GM11168 (cell line): Measurements from ENCODE around the gene TMC7.

Experiments
- in situ Hi-C: fragments of 300-500 bp; cut with MboI; formaldehyde crosslinking; loops from one replicate; pipeline ENCODE4 v1.12.0; 2022; ENCODE audit warnings: low sequenced_read_pairs; ENCODE audit not compliant: unreplicated experiment

Gene TMC7

DNA sequence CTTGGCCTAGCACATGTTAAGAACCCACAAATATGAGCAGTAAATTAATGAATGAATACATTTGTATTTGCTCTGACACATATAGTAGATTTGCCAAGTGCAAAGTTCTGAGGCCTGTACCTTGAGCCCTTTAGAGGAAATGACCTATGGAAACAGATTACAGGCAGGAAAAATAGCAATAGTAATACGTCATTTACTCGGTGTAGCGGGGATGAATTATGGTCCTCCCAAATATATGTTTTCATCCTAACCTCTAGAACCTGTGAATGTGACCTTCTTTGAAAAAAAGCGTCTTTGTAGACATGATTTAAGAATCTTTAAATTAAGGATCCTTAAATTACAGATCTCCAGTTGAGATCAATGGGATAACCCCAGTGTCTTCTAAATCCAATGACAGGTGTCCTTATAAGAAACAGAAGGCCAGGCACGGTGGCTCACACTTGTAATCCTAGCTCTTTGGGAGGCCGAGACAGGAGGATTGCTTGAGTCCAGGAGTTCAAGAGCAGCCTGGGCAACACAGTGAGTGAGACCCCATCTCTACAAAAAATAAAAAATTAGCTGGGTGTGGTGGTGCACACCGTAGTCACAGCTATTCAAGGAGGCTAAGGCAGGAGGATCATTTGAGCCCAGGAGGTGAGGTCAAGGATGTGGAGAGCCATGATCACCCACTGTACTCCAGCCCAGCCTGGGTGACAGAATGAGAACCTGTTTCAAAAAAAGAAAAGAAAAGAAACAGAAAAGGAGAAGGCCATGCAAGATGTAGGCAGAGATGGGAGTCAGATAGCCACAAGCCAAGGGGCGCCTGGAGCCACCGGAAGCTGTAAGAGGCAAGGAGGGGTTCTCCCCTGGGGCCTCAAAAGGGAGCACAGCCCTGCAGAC is 124.9 kb downstream of the TMC7 start:
- in situ Hi-C loops: no loop called here

DNA sequence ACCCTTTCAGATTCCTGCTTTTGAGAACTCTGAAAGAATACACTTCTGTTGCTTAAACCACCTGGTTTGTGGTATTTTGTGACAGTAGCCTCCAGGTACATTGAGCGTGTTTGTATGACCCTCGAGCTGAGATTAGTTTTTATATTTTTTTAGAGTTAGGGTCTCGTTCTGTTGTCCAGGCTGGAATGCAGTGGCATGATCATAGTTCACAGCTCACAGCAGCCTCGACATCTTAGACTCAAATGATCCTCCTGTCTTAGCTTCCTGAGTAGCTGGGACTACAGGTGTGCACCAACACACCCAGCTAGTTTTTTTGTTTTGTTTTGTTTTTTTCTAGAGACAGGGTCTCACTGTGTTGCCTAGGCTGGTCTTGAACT is 125.5 kb downstream of the TMC7 start:
- in situ Hi-C loops: no loop called here

DNA sequence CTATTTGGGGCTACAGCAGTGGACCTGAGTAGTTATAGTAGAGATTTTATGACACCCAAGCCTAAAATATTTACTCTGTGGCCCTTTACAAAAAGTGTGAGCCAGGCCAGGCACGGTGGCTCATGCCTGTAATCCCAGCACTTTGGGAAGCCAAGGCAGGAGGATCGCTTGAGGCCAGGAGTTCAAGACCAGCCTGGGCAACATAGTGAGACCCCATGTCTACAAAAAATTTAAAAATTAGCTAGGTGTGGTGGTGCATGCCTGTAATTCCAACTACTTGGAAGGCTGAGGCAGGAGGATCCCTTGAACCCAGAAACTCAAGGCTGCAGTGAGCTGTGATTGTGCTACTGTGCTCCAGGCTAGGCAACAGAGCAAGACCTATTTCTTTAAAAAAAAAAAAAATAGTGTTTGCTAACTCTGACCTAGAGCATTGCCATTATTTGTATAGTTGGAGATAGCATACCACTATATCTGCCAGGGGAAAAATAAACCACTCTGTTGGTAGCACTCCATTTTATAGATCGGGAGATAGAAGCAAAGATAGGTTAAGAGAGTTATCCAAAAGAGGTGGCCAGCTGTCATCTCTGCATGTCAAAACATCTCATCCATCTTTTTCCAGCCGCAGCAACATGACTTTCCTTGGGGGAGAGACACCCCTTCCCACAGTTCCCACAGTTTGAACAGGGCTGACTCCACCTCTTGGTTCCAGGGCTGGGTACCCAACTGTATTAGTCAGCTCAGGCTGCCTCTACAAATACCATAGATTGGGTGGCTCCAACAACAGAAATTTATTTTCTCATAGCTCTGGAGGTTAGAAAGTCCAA is 127.0 kb downstream of the TMC7 start:
- in situ Hi-C loops: no loop called here

DNA sequence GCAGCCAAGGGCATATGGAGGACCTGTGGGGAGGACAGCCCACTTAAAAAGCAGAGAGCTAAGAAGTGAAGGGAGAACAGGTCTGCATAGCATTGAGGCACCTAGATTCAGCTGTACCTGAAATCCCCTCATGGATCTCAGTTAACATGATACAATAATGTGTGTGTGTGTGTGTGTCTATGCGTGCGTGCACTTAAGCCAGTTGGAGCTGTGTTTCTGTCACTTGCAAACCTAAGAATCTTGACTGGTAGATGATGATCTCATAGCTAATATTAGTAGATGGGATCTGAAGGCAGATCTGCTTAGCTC is 128.3 kb downstream of the TMC7 start:
- in situ Hi-C loops: no loop called here
